Mammary epithelial cell (primary cell): ENCODE data around the gene NARF.

Experiments used
- CTCF ChIP-seq, 2 donors: IDR thresholded peaks in 1 of 2; conservative IDR thresholded peaks in 1 of 2; 2 replicates each; pipeline ENCODE4 v1.5.1; 2011 to 2012; ENCODE audit warnings: inconsistent platforms in 2 of 2, low read length in 2 of 2, mild to moderate bottlenecking in 2 of 2, control low read depth in 1 of 2, low read depth in 1 of 2; ENCODE audit not compliant: insufficient read depth in 1 of 2; ENCODE audit errors: extremely low read depth in 1 of 2
- EZH2 ChIP-seq: IDR thresholded peaks from 2 replicates; pipeline ENCODE4 v1.6.1; 2012; ENCODE audit warnings: low read length, inconsistent platforms, borderline replicate concordance

GRCh38 chr17:82517230-82517865, 58.8 kb downstream of the NARF start:
- TF ChIP-seq CTCF (conservative IDR thresholded peaks at IDR 0.05 in 1 of 2, IDR thresholded peaks at IDR 0.05 in 1 of 2; ENCODE audit: extremely low read depth in 1 of 2, insufficient read depth in 1 of 2, low read depth in 1 of 2, low read length in 2 of 2) = no peak
- no peak for TF ChIP-seq EZH2
